B cell (primary cell): ENCODE data around the gene MAP3K7.

ENCODE experiments used
- EZH2 ChIP-seq: IDR thresholded peaks from 2 replicates; pipeline ENCODE4 v1.6.1; 2012; ENCODE audit warnings: borderline replicate concordance, low read depth, mild to moderate bottlenecking, moderate library complexity, low read length; ENCODE audit not compliant: insufficient read depth, poor library complexity, severe bottlenecking
- TF ChIP-seq, protein P1 (sequence below): fragments of 200-600 bp; IDR thresholded peaks from one replicate; pipeline ENCODE4 v1.8.0; 2022; ENCODE audit warnings: antibody characterized with exemption, mild to moderate bottlenecking

DNA sequence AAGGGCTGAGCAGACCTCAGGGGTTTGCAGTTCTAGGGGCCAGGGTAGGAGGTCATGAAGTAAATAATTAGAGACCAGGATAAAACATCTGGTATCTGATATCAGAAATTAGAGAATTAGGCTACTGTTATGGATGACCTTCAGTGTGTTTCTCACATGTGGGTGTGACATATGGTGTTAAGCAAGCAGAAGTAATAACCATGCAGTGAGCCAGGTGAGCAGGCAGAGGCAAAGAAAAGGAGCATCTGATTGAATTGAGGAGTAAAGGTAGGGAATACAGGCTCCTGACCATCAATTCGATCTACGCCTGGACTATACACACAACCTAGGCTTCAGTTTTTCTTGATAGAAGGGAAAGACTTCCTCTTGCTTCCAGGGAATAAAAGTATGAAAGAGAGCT, 34.7 kb upstream of the MAP3K7 start:
- TF ChIP-seq, protein P1, sequence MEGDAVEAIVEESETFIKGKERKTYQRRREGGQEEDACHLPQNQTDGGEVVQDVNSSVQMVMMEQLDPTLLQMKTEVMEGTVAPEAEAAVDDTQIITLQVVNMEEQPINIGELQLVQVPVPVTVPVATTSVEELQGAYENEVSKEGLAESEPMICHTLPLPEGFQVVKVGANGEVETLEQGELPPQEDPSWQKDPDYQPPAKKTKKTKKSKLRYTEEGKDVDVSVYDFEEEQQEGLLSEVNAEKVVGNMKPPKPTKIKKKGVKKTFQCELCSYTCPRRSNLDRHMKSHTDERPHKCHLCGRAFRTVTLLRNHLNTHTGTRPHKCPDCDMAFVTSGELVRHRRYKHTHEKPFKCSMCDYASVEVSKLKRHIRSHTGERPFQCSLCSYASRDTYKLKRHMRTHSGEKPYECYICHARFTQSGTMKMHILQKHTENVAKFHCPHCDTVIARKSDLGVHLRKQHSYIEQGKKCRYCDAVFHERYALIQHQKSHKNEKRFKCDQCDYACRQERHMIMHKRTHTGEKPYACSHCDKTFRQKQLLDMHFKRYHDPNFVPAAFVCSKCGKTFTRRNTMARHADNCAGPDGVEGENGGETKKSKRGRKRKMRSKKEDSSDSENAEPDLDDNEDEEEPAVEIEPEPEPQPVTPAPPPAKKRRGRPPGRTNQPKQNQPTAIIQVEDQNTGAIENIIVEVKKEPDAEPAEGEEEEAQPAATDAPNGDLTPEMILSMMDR = no peak
- TF ChIP-seq EZH2 = no peak
